Right lobe of liver (tissue), 4 donors: ENCODE measurements around the gene RGS16.
"Not testable (repeated sequence)": the region's sequence is repeated elsewhere in the genome, so short reads cannot be mapped to it uniquely, and the experiment has no call there.

Experiments used
- POLR2A ChIP-seq: fragments of 450-650 bp; IDR thresholded peaks from one replicate; pipeline ENCODE4 v1.6.1; 2017; ENCODE audit warnings: antibody characterized with exemption, mild to moderate bottlenecking
- TF ChIP-seq, protein P1 (sequence below), 4 donors: fragments of 200-600 bp in 3 of 4; fragments of 450-650 bp in 1 of 4; IDR thresholded peaks; one replicate each; pipeline versions ENCODE4 v1.5.1 to v1.8.0; 2016 to 2022; ENCODE audit warnings: antibody characterized with exemption in 4 of 4, mild to moderate bottlenecking in 2 of 4
- donor health status: DM: no; HTN: no; CAD: no.
- donor health status: DM: no; HTN: no; CAD: no.
- donor health status: DM: no; HTN: yes; CAD: no.

DNA sequence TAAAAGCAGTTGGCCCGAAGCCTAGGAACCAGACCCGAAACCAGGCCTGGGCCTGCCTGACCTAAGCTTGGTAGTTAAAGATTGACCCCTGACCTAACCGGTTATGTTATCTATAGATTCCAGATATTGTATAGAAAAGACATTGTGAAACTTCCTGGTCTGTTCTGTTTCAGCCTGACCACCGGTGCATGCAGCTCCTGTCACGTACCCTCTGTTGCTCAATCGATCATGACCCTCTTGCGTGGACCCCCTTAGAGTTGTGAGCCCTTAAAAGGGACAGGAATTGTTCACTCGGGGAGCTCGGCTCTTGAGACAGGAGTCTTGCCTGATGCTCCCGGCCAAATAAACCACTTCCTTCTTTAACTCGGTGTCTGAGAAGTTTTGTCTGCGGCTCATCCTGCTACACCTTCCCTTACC, 28.3 kb upstream of the RGS16 start:
- TF ChIP-seq POLR2A, result not testable (repeated sequence)
- TF ChIP-seq, protein P1, sequence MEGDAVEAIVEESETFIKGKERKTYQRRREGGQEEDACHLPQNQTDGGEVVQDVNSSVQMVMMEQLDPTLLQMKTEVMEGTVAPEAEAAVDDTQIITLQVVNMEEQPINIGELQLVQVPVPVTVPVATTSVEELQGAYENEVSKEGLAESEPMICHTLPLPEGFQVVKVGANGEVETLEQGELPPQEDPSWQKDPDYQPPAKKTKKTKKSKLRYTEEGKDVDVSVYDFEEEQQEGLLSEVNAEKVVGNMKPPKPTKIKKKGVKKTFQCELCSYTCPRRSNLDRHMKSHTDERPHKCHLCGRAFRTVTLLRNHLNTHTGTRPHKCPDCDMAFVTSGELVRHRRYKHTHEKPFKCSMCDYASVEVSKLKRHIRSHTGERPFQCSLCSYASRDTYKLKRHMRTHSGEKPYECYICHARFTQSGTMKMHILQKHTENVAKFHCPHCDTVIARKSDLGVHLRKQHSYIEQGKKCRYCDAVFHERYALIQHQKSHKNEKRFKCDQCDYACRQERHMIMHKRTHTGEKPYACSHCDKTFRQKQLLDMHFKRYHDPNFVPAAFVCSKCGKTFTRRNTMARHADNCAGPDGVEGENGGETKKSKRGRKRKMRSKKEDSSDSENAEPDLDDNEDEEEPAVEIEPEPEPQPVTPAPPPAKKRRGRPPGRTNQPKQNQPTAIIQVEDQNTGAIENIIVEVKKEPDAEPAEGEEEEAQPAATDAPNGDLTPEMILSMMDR (IDR thresholded peaks at IDR 0.05), result not testable (repeated sequence)
